ENCODE results near the gene NOTCH1.

Gene NOTCH1

GRCh38 chr9:136455043-136456002 lies 90.5 kb downstream of the NOTCH1 start:
- DNase-seq, result no peak

GRCh38 chr9:136454026-136454796 lies 91.6 kb downstream of the NOTCH1 start:
- DNase-seq, result no peak

GRCh38 chr9:136453326-136453725 lies 92.5 kb downstream of the NOTCH1 start:
- no peak for DNase-seq

GRCh38 chr9:136451221-136451877 lies 94.5 kb downstream of the NOTCH1 start:
- no peak for DNase-seq

- no peak for DNase-seq
These were observed 97.2 kb downstream of the NOTCH1 start for GRCh38 chr9:136448655-136449054.

GRCh38 chr9:136447173-136447778 lies 98.6 kb downstream of the NOTCH1 start:
- DNase-seq, result no peak

- no peak for DNase-seq
These were observed 100.0 kb downstream of the NOTCH1 start for GRCh38 chr9:136445799-136446198.

Data from fibroblast of skin of right biceps (primary cell).